ENCODE results near the gene KRTAP4-16.
"Not testable (repeated sequence)": the region's sequence is repeated elsewhere in the genome, so short reads cannot be mapped to it uniquely, and the experiment has no call there.

KRTAP4-16 gene

GRCh38 chr17:41101586-41102259 lies at the start of gene KRTAP4-16:
KRTAP4-16 (minus strand) TSS chr17:41102209; CDS start chr17:41102209, 0 bp downstream.
- in situ Hi-C loops (cut with MboI; ENCODE audit: low sequenced_read_pairs), result no loop called here
- no peaks in the 10 kb centered on the region for H3K27me3 ChIP-seq (ENCODE audit: low read depth)

GRCh38 chr17:41151525-41151924 lies 49.5 kb upstream of the KRTAP4-16 start:
- Histone ChIP-seq H3K4me1 (no peaks in the 10 kb centered on the region), H3K9me3 (no peaks in the 10 kb centered on the region; the same call in 1 of the 2 replicates), H3K4me3 (no peak overlapping the region), H3K36me3 (replicated peaks) (no peaks in the 10 kb centered on the region), H3K27me3 (ENCODE audit: low read depth) (peaks cover 7% of the 10 kb centered on the region; the same call in 1 of the 2 replicates)
- no peak for DNase-seq (ENCODE audit: low spot score in 2 of 2)
- in situ Hi-C loops (cut with MboI; ENCODE audit: low sequenced_read_pairs), result no loop called here

More at GRCh38 chr17:41101586-41102259, at the start of gene KRTAP4-16:
- H3K4me1 ChIP-seq, result no peaks in the 10 kb centered on the region
- H3K9me3 ChIP-seq, result no peaks in the 10 kb centered on the region
- H3K36me3 ChIP-seq (replicated peaks), result no peaks in the 10 kb centered on the region
- no peak within 1 kb of the TSS for H3K4me3 ChIP-seq
- no peak for DNase-seq (ENCODE audit: low spot score in 2 of 2)

GRCh38 chr17:41150026-41150425 lies 48.0 kb upstream of the KRTAP4-16 start:
- Histone ChIP-seq H3K4me3 (no peak overlapping the region), H3K4me1 (no peaks in the 10 kb centered on the region), H3K36me3 (replicated peaks) (no peaks in the 10 kb centered on the region), H3K27me3 (ENCODE audit: low read depth) (peaks cover 11% of the 10 kb centered on the region; the same call in 1 of the 2 replicates), H3K9me3 (no peaks in the 10 kb centered on the region; the same call in 1 of the 2 replicates)
- in situ Hi-C loops (cut with MboI; ENCODE audit: low sequenced_read_pairs), result no loop called here
- DNase-seq (ENCODE audit: low spot score in 2 of 2), result no peak

- in situ Hi-C loops (cut with MboI; ENCODE audit: low sequenced_read_pairs), result no loop called here
- no peaks in the 10 kb centered on the region for H3K36me3 ChIP-seq (replicated peaks)
These were observed 47.6 kb upstream of the KRTAP4-16 start, which contains the start of gene KRTAP4-5 for GRCh38 chr17:41149652-41149985. KRTAP4-5 (minus strand) TSS chr17:41149825; CDS start chr17:41149767, 58 bp downstream.

GRCh38 chr17:41148971-41149651 lies 47.1 kb upstream of the KRTAP4-16 start:
- peaks cover 11% of the 10 kb centered on the region; the same call in 1 of the 2 replicates for H3K27me3 ChIP-seq (ENCODE audit: low read depth)
- DNase-seq (ENCODE audit: low spot score in 2 of 2); in situ Hi-C loops (cut with MboI; ENCODE audit: low sequenced_read_pairs); H3K4me1 ChIP-seq; H3K4me3 ChIP-seq; H3K36me3 ChIP-seq (replicated peaks); H3K9me3 ChIP-seq: not testable (repeated sequence)

More at GRCh38 chr17:41149652-41149985, 47.6 kb upstream of the KRTAP4-16 start, which contains the start of gene KRTAP4-5:
- Histone ChIP-seq H3K4me1 (no peaks in the 10 kb centered on the region), H3K4me3 (no peak within 1 kb of the TSS), H3K9me3 (no peaks in the 10 kb centered on the region; the same call in 1 of the 2 replicates), H3K27me3 (ENCODE audit: low read depth) (peaks cover 11% of the 10 kb centered on the region; the same call in 1 of the 2 replicates)
- DNase-seq (ENCODE audit: low spot score in 2 of 2), result no peak

- Histone ChIP-seq H3K4me1 (no peaks in the 10 kb centered on the region), H3K4me3 (no peak overlapping the region), H3K27me3 (ENCODE audit: low read depth) (peaks cover 5% of the 10 kb centered on the region; the same call in 1 of the 2 replicates), H3K36me3 (replicated peaks) (no peaks in the 10 kb centered on the region), H3K9me3 (no peaks in the 10 kb centered on the region; the same call in 1 of the 2 replicates)
- DNase-seq (ENCODE audit: low spot score in 2 of 2), result no peak
- in situ Hi-C loops (cut with MboI; ENCODE audit: low sequenced_read_pairs), result no loop called here
These were observed 45.7 kb upstream of the KRTAP4-16 start for GRCh38 chr17:41147531-41148204.

GRCh38 chr17:41145261-41145660 lies 43.3 kb upstream of the KRTAP4-16 start:
- 0 out of 2 replicates have a peak, but pooled peaks cover 5% of the 10 kb centered on the region for H3K27me3 ChIP-seq (ENCODE audit: low read depth)
- no peak for DNase-seq (ENCODE audit: low spot score in 2 of 2)
- no peaks in the 10 kb centered on the region for H3K4me1 ChIP-seq
- H3K36me3 ChIP-seq (replicated peaks), result no peaks in the 10 kb centered on the region
- no peaks in the 10 kb centered on the region; the same call in 1 of the 2 replicates for H3K9me3 ChIP-seq
- in situ Hi-C loops (cut with MboI; ENCODE audit: low sequenced_read_pairs), result no loop called here
- no peak overlapping the region for H3K4me3 ChIP-seq

- Histone ChIP-seq H3K4me1 (no peaks in the 10 kb centered on the region), H3K9me3 (no peaks in the 10 kb centered on the region; the same call in 1 of the 2 replicates), H3K4me3 (no peak overlapping the region), H3K36me3 (replicated peaks) (no peaks in the 10 kb centered on the region), H3K27me3 (ENCODE audit: low read depth) (0 out of 2 replicates have a peak, but pooled peaks cover 5% of the 10 kb centered on the region)
- DNase-seq (ENCODE audit: low spot score in 2 of 2), result no peak
- in situ Hi-C loops (cut with MboI; ENCODE audit: low sequenced_read_pairs), result no loop called here
These were observed 42.8 kb upstream of the KRTAP4-16 start for GRCh38 chr17:41144846-41145245.

- Histone ChIP-seq H3K27me3 (ENCODE audit: low read depth) (0 out of 2 replicates have a peak, but pooled peaks cover 3% of the 10 kb centered on the region), H3K9me3 (no peaks in the 10 kb centered on the region)
- in situ Hi-C loops (cut with MboI; ENCODE audit: low sequenced_read_pairs), result no loop called here
These were observed 39.4 kb upstream of the KRTAP4-16 start for GRCh38 chr17:41141361-41141760.

GRCh38 chr17:41140360-41141131 lies 38.5 kb upstream of the KRTAP4-16 start, which contains the start of gene KRTAP4-6:
KRTAP4-6 (minus strand) TSS chr17:41140544; CDS start chr17:41140487, 57 bp downstream.
- no peaks in the 10 kb centered on the region for H3K4me1 ChIP-seq
- H3K36me3 ChIP-seq (replicated peaks), result no peaks in the 10 kb centered on the region
- H3K27me3 ChIP-seq (ENCODE audit: low read depth), result no peaks in the 10 kb centered on the region
- in situ Hi-C loops (cut with MboI; ENCODE audit: low sequenced_read_pairs), result no loop called here
- no peaks in the 10 kb centered on the region for H3K9me3 ChIP-seq
- no peak within 1 kb of the TSS for H3K4me3 ChIP-seq
- DNase-seq (ENCODE audit: low spot score in 2 of 2), result no peak

More at GRCh38 chr17:41141361-41141760, 39.4 kb upstream of the KRTAP4-16 start:
- Histone ChIP-seq H3K4me3 (no peak overlapping the region), H3K36me3 (replicated peaks) (no peaks in the 10 kb centered on the region), H3K4me1 (no peaks in the 10 kb centered on the region)
- DNase-seq (ENCODE audit: low spot score in 2 of 2), result no peak

- H3K4me1 ChIP-seq; H3K27me3 ChIP-seq (ENCODE audit: low read depth); H3K4me3 ChIP-seq; H3K36me3 ChIP-seq (replicated peaks); DNase-seq (ENCODE audit: low spot score in 2 of 2); H3K9me3 ChIP-seq; in situ Hi-C loops (cut with MboI; ENCODE audit: low sequenced_read_pairs): not testable (repeated sequence)
These were observed 37.9 kb upstream of the KRTAP4-16 start for GRCh38 chr17:41139865-41140264.

- no peaks in the 10 kb centered on the region for H3K27me3 ChIP-seq (ENCODE audit: low read depth)
- in situ Hi-C loops (cut with MboI; ENCODE audit: low sequenced_read_pairs), result no loop called here
- H3K4me1 ChIP-seq, result no peaks in the 10 kb centered on the region
- no peak overlapping the region for H3K4me3 ChIP-seq
- no peaks in the 10 kb centered on the region for H3K9me3 ChIP-seq
- H3K36me3 ChIP-seq (replicated peaks), result no peaks in the 10 kb centered on the region
- no peak for DNase-seq (ENCODE audit: low spot score in 2 of 2)
These were observed 32.1 kb upstream of the KRTAP4-16 start for GRCh38 chr17:41133880-41134735.

All from HAP-1 (cell line).